ENCODE data around the gene BRD7. TPM values are rescaled to one million over a fixed set of nuclear protein-coding genes. Genes with fewer than 3 reads are reported as not detected.

BRD7 gene
- total and polyA plus RNA-seq, 2 of the 13 experiments (the other 11 are each of a cell fraction or from before 2014, with no cell fraction given): 82.3 to 149 TPM

GRCh38 chr16:50303605-50304466 is 65.0 kb downstream of the BRD7 start (continued):
- TF ChIP-seq ZNF615 (CRISPR knock-in tag; IDR thresholded peaks at IDR 0.05; ENCODE audit: borderline replicate concordance) (no peak), FOXC1 (CRISPR knock-in tag; IDR thresholded peaks at IDR 0.05; ENCODE audit: borderline replicate concordance) (peak; percentile 28; the same call in 1 of the 2 replicates), FOXA3 (CRISPR knock-in tag; IDR thresholded peaks at IDR 0.05) (peak; percentile 76), FOXA1 (IDR thresholded peaks at IDR 0.05) (no peak), FOXA1 (CRISPR knock-in tag; IDR thresholded peaks at IDR 0.05) (peak; percentile 80; the same call in 1 of the 2 replicates), ZNF75D (CRISPR knock-in tag; IDR thresholded peaks at IDR 0.05; ENCODE audit: borderline replicate concordance) (no peak), KLF12 (CRISPR knock-in tag; IDR thresholded peaks at IDR 0.05; ENCODE audit: borderline replicate concordance) (no peak), ZNF136 (CRISPR knock-in tag; IDR thresholded peaks at IDR 0.05; ENCODE audit: low read depth) (peak; percentile 56; the same call in 1 of the 2 replicates), ZSCAN21 (CRISPR knock-in tag; IDR thresholded peaks at IDR 0.05; ENCODE audit: borderline replicate concordance) (peak; percentile 65; the same call in 1 of the 2 replicates), SOX6 (IDR thresholded peaks at IDR 0.05) (no peak), SOX6 (CRISPR knock-in tag; IDR thresholded peaks at IDR 0.05) (peak; percentile 40; the same call in 1 of the 2 replicates), PCBP1 (IDR thresholded peaks at IDR 0.05; ENCODE audit: borderline replicate concordance, low read depth, low read length) (0 out of 2 replicates have a peak, but pooled peaks have one; percentile 20), ARNT (IDR thresholded peaks at IDR 0.05) (no peak), TBX3 (IDR thresholded peaks at IDR 0.05; ENCODE audit: borderline replicate concordance) (no peak), ZNF724P (CRISPR knock-in tag; IDR thresholded peaks at IDR 0.05; ENCODE audit: borderline replicate concordance) (no peak), FOXP4 (CRISPR knock-in tag; IDR thresholded peaks at IDR 0.05) (peak; percentile 62; the same call in 1 of the 2 replicates), EEA1 (CRISPR knock-in tag; IDR thresholded peaks at IDR 0.05; ENCODE audit: borderline replicate concordance) (no peak), ZXDC (CRISPR knock-in tag; IDR thresholded peaks at IDR 0.05) (no peak), ZNF18 (CRISPR knock-in tag; IDR thresholded peaks at IDR 0.05; ENCODE audit: insufficient replicate concordance) (no peak), ZNF563 (CRISPR knock-in tag; IDR thresholded peaks at IDR 0.05) (0 out of 2 replicates have a peak, but pooled peaks have one; percentile 4), ATAD3A (CRISPR knock-in tag; IDR thresholded peaks at IDR 0.05) (no peak), TGIF2 (CRISPR knock-in tag; IDR thresholded peaks at IDR 0.05) (no peak), STAG1 (CRISPR knock-in tag; IDR thresholded peaks at IDR 0.05) (peak; percentile 12; the same call in 1 of the 2 replicates), MIXL1 (CRISPR knock-in tag; IDR thresholded peaks at IDR 0.05) (no peak)

Measured in HepG2 (cell line).